NCI-H345 treated with DMSO at 0.1 percent for 48 hours (cell line): Measurements from ENCODE around the gene HERC5.
"Not testable (repeated sequence)": the region's sequence is repeated elsewhere in the genome, so short reads cannot be mapped to it uniquely, and the experiment has no call there.

ENCODE experiments used
- DNase-seq: peaks from one replicate; lab custom pipeline; 2025; ENCODE audit not compliant: unreplicated experiment; lab: John Stamatoyannopoulos, UW

HERC5 gene

GRCh38 chr4:88447371-88448095, 9.4 kb upstream of the HERC5 start:
- no peak for DNase-seq

- DNase-seq: not testable (repeated sequence)
Observed at GRCh38 chr4:88448211-88448765, 8.6 kb upstream of the HERC5 start.

- DNase-seq: no peak
Observed at GRCh38 chr4:88448889-88449288, 8.0 kb upstream of the HERC5 start.

GRCh38 chr4:88449290-88449689, 7.6 kb upstream of the HERC5 start:
- DNase-seq: no peak

GRCh38 chr4:88451205-88451604, 5.7 kb upstream of the HERC5 start:
- DNase-seq: no peak

GRCh38 chr4:88452912-88453311, 4.0 kb upstream of the HERC5 start:
- DNase-seq: no peak

- DNase-seq: peak; percentile 12
Observed at GRCh38 chr4:88457307-88458103, 586 bp downstream of the HERC5 start.

- no peak for DNase-seq
Observed at GRCh38 chr4:88458104-88458740, 1.3 kb downstream of the HERC5 start.

- no peak for DNase-seq
Observed at GRCh38 chr4:88465653-88466192, 8.8 kb downstream of the HERC5 start.

- no peak for DNase-seq
Observed at GRCh38 chr4:88467392-88467791, 10.5 kb downstream of the HERC5 start.

- no peak for DNase-seq
Observed at GRCh38 chr4:88477229-88477860, 20.4 kb downstream of the HERC5 start.

GRCh38 chr4:88478247-88478646, 21.3 kb downstream of the HERC5 start:
- DNase-seq: no peak

- no peak for DNase-seq
Observed at GRCh38 chr4:88481537-88481936, 24.6 kb downstream of the HERC5 start.

- DNase-seq: no peak
Observed at GRCh38 chr4:88489100-88489761, 32.3 kb downstream of the HERC5 start.

- no peak for DNase-seq
Observed at GRCh38 chr4:88497859-88498409, 41.0 kb downstream of the HERC5 start.

- DNase-seq: no peak
Observed at GRCh38 chr4:88503344-88503743, 46.4 kb downstream of the HERC5 start.

GRCh38 chr4:88511236-88511635, 54.3 kb downstream of the HERC5 start:
- no peak for DNase-seq

GRCh38 chr4:88514557-88515511, 57.9 kb downstream of the HERC5 start:
- peak; percentile 61 for DNase-seq

- no peak for DNase-seq
Observed at GRCh38 chr4:88516746-88517145, 59.8 kb downstream of the HERC5 start.
